NCI-H128 (cell line): ENCODE measurements around the gene ADSS2.

Experiments
- DNase-seq: peaks from one replicate; lab custom pipeline; 2025; ENCODE audit not compliant: unreplicated experiment; lab: John Stamatoyannopoulos, UW

ADSS2 gene

DNA sequence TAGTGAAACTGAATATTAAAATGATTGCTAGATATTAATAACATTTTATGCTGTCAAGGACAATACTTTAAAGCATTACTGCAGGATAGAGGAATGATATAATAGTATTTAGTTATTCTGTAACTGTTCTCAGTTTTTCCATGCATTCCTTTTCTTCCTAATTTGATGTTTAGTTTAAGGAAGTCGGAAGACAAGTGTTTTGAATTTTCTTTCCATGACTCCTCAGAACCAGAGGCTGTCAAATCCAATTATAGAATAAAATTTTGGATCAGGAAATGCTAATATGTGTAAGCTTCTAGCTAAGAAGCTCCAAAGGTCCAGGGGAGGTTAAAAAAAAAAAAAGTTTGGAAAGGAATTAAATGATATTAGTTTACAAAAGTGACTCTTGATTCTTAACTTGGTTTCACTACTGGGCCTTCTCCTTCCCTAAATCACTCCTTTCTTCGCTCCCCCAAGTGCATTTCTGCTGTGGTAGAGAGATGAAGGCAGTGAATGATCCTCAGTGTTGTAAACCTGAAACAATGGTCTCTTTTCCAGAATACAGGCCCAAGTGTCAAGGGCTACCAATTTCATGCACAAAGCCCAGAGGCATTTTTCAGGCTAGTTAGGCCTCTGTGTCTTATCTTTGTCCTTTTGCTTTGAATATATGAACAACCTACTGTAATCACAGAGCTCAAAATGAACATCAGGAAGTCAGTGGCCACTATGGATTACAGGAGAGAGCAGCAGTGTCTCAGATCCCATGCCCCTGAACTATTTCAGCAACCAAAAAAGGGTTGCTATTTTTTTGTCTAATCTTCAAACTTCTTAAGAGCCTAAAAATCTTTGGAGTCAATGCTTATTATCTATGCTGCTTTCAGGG is 6.2 kb downstream of the ADSS2 start:
- no peak for DNase-seq

DNA sequence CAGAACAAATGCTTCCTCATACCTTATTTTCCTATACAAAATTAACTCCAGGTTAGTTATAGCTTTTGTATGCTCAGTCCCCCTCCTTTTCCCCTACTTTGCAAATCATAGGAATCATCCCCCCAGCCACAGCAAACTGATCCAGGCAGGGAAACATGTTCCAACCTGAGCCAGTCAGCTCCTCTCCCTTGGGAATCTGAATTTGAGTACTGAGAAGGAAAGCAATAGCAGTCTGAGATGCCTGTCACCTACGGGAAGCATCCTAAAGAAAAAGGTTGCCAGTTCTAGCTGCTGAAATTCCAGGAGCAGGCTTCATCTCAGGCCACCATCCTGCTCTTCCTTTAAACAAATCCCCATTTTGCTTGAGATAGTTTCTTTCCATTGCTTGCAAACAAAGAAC is 6.9 kb downstream of the ADSS2 start:
- DNase-seq: no peak

DNA sequence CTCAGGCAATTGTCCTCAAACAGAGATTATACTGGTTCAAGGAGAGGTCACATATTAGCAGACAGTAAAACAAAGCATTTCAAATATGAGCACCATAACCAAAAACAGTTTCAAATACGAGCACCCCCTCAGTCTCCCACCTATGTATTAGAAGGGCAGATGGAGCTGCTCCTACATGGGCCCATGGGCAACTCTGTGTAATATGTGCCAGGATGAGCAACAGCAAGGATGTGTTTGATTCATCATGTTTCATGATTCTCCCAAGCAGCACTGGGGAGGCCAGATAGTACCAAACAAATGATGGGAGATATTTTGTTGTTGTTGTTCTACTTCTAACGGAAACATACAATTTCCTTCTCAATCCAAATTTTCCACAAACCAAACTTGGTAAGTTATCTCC is 8.9 kb downstream of the ADSS2 start:
- DNase-seq: no peak

DNA sequence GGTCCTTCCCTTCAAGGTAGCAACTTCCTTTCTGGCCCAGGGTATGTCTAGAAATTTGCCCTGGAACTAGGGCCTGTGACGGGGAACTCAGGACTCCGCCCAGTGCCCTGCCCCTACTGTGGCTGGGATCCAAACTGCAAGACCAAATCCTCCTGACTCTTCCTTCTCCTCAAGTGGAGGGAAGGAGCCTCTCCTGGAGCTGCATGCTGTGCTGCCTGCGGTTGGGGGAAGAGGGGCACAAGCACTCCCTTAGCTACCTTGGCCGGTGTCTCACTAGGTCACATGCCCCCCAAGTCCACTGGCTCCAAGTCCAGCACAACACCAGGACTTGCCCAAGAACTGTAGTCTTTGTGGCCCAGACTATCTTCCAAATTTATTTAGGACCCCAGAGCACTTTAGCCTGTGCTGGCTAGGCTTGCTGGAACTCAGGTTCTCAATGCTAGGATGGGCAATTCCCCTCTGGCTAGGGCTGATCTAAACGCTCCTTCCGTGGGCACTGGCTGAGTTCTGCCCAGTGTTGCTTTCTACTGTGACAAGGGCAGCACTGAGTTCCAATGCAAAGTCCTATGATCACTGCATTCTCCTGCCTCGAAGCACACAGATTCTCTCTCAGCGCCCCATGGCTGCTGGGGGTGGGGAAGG is 12.2 kb downstream of the ADSS2 start:
- DNase-seq: no peak

DNA sequence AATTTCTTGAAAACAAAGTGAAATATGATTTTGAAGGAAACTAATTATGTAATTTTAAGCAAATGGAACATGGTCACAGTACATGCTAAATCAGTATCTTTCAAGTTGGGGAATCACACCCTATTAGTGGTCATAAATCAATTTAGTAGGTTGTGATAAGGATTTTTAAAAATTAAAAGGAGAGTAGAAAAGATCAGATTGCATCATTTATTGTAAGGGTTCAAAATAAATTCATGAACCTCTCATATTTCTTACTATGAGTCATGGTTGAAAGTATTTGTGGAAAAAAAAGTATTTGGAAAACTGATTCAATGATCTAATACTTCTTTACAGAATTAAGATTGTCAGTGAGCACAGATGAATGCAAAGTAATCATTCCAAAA is 14.6 kb downstream of the ADSS2 start:
- DNase-seq: no peak

DNA sequence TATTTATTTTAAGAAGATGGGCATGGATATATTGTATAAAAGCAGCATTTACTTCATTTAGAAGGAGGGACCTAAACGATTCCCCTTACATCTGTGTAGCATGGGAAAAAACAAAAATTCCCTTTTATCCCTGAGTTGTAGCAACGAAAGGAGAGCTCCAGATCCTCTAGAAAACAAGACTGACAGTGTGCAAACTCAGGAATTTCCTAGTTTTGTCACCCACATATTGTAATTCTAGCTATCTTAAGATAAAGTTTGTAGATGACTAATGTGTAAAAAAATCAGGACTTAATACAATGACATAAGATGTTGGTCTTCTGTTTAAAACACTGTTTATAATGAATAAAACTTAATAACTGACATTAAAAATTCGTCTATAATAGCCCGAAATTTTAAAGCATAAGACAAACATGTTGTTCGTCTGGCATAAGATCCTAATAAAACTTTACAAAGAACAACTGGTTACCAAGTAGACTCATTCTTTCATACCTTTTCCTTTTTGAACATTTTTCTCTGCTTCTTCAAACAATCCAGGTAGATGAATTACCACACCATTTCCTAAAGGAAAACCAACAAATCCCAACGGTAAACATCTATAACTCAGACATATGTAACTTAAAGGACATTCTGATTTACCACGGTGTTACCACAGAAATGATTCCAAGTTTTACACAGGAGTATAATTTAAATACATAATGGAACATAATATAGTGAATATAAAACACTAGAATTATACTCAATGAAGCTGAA is 15.2 kb downstream of the ADSS2 start:
- DNase-seq: no peak

DNA sequence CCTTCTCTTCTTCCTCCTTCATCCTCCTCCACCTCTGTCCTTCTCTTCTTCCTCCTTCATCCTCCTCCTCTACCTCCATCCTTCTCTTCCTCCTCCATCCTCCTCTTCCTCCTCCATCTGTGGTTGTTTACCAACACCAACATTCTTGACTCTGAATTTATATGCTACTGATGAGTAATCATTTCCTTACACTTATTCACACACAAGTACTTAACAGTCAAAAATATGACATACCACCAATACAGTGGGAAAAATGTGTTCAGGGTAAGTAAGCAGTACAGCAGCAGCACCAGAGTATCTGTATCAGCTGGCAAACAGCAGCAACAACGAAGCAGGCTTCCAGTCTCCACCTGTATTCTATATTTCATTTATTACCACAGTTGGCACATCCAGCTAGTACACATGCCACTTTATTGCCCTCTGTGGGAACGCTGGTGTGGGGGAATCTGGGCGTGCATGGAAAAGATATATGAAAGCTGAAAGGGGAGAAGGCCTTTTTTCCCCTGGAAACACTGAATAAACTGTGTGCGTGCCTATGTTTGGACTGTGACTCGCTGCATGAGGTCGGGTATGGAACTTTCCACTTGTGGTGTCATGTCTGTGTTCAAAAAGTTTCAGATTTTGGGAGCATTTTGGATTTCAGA is 16.0 kb downstream of the ADSS2 start:
- no peak for DNase-seq

DNA sequence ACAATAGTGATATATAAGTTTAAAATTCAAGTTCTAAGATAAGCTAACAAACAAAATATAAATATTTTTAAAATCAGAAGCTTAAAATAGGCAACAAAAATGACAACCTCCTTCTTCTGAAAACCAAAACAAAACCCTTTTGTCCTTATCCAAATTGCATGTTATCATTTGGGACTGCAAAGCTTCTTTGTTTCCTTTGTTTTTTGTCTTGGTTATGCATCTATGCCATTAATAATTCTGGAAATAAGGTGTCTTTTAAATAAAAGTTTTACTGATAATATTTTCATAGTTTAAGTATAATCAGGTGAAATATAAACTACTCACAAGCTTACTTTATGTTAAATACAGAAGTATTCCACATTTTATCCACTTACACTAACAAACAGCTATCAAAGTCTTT is 20.5 kb downstream of the ADSS2 start:
- no peak for DNase-seq

DNA sequence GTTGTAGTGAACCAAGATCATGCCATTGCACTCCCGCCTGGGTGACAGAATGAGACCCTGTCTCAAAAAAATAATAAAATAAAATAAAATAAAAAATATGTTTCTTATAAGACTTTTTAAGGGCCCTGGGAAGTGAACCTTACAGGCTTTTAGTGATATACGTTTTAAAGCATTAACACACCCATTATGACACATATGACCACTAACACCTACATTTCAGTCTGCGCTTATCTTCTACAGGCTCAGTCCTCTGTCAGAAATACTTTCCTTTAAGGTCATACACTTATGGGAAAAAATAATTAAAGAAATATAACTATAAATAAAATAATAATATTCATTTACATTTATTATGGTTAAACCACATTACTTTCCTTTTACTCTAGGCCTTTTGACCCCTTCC is 21.9 kb downstream of the ADSS2 start:
- DNase-seq: no peak

DNA sequence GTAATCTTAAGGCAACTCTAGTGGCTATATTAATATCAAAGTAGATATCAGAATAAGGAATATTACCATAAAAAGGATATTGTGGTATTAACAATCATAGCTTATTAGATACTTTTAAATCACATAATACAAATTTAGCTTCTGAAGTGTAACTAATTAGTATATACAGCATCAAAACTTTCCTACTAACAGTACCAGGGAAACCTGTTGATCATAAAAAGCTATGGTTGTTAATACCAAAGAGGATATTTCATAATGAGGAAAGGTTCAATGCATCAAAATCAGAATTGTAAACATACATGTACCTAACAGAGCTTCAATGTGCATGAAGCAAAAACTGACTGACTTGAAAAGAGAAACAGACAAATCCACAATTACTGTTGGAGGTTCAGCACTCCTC is 24.1 kb downstream of the ADSS2 start:
- no peak for DNase-seq

DNA sequence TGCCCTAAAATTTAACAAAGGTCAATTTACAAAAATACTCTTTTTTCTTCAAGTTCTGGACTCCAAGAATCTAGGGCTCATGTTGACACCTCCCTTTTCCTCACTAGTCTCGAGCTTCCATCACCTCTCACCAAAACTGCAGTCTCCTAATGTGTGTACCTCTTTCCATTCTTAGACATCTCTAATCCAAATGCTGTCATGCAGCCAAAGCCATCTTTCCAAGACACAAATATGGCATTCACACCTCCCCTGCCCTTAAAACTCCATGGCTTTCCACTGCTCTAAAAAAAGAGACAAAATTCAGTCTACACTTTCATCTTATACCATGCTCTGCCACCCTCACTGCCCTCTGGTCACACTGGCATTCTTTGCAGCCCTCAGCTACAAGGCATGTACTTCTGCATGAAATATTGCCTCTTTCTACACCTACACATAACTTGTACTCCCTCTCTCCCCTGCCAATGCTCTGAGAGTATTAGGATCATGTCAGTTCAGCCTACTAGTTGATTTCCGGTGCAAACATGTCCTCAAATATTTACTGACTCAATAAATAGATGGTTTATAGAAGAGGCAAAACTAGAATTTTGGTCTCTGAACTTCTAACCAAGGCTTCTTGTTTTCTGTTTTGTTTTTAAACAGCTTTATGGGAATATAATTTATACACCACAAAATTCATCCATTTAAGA is 26.9 kb downstream of the ADSS2 start:
- no peak for DNase-seq

DNA sequence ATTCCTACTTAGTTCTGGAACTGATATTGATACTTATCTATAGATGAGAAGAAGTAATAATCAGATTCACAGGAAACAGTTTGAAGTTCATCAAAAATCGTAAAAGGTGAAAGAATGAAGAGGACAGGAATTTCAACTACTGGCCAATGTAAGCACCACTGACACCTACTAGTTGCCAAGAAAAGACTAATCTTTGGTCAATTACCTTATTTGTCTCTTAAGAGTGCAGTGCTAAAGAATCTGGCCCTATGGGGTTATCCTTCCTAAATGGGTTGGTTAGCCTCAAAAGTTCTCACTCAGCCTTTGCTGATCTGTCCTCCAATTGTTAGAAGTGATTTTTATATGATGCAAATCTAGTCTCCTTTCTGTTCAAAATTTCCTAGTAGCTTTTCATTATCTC is 29.5 kb downstream of the ADSS2 start:
- DNase-seq: no peak

DNA sequence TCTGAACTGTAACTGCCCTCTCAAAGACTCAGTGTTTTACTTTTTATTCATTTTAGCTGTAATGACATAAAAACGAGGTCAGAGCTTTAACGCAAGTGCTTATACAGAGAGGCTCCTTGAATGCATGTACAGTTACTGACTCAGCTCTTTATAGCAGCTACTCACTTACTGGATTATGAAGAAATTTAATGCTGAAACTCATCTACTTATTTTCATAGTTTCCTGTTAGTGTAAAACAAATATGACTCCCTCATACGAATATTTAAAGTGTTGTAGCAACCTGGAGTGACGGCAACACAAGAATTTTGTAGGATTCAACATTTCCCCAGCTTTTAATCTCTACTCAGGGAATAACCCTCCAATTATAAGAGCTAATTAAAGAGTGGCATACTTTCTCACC is 32.7 kb downstream of the ADSS2 start:
- no peak for DNase-seq

DNA sequence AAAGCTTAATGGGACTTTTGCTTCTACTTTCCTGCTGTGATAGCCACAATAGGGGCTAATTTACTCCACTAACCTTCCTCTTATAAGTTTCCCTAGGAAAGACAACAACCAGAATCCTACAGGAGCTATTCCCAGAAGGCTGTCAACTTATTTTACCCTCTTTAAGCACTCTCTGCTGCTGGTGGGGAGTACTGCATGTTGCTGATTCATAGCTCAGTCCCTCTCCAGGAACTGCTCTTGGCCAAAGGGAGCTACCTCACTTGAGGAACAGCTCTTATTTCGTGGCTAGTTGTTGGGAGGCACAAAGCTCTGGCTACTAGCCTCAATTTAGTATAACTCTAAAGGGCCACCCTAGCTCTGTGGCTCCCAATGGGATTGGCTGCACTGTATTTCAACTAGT is 37.2 kb downstream of the ADSS2 start:
- no peak for DNase-seq

DNA sequence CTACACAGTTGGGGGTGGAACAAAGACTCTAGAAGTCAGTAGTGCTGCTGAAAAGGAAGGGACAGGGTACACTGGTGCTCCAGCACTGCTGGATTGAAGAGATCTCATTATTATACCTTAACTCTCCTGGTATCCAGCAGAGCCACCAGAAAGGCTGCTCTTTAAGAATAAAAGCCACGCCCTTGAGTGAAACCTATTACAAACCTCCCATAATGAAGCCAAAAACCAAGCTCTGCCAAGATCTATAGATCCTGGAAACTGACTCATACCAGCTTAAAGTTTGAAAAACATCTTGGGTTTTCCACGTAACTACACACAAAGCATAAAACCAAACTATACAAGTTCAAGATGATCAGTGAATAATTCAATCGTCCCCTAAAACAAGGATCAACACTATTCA is 38.0 kb downstream of the ADSS2 start:
- DNase-seq: no peak

DNA sequence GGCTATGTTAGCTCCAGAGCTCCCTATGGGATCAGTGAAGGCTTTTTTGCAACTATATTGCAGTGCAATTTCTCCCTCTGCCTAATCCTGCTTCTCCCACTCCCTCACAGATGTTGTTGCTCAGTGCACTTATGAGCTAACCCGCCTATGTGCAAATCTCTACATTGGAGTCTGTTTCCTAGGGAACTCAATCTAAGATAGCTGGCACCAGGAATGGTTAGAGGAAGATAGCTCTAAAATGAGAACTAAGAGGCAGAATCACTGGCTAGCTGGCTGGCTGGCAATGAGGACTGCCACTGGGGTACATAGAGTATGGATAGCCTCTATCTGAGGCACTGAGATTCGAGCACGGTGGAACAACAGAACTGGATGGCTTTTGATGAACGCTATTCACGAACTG is 39.5 kb downstream of the ADSS2 start:
- DNase-seq: no peak

DNA sequence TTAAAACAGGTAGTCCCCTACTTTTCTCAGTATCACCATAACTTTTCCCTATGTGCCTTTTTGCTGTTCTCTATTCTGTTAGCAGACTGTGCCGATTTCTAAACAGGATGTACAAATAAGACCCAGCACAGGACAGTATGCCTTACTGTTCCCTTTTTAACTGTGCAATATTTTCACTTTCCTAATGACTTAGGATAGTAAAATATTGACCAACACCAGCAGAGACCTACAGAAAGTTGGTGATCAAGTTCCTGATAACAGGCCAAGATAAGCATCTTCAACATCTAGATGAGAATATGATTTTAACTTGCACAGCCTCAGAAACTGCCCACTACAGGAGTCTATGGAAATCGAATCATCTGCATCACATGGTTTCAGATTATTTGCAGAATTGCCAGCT is 42.0 kb downstream of the ADSS2 start:
- DNase-seq: no peak

DNA sequence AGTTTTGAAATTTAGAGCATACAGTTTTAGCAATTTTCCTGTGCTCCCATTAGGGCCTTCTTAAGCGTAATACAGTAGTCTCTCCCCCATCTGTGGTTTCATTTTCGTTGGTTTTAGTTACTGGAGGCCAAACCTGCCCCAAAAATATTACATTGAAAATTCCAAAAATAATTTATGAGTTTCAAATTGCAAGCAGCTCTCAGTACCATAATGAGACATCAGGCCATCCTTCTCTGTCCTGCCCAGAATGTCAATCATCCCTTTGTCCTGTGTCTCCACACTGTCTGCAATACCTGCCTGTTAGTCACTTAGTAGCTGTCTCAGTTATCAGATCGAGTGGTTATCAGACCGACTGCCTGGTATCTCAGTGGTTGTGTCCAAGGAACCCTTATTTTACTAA is 45.4 kb downstream of the ADSS2 start:
- DNase-seq: no peak

DNA sequence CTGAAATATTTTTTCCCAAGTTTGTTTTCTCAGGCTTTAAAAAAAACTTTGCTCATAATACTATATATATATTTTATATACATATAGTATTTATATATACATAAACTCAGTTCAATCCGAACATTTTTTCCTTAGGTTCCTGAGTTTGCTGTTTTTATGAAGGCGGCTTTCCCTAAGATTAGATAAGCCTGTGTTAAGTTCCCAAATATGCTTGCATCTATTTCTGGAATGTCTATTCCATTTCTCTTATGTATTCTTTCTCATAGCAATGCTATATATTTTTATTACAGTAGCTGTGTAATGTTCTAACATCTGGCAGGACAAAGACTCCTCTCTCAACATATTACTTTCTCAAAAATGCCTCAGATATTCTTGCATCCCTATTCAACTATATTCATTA is 45.9 kb downstream of the ADSS2 start:
- no peak for DNase-seq

DNA sequence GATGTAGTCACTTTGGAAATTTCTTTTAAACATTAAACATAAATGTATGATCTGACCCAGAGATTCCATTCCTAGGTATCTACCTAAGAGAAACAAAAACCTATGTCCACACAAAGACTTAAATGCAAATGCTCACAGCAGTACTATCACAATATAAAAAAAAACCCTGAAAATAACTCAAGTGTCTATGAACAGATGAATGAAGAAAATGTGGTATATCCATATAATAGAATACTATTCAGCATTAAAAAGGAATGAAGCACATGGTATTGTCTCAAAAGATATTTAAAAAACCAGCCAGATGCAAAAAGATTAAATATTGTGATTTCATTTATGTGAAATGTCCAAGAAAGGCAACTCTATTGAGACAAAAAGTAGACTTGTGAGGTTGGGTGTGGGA is 48.3 kb downstream of the ADSS2 start:
- no peak for DNase-seq

DNA sequence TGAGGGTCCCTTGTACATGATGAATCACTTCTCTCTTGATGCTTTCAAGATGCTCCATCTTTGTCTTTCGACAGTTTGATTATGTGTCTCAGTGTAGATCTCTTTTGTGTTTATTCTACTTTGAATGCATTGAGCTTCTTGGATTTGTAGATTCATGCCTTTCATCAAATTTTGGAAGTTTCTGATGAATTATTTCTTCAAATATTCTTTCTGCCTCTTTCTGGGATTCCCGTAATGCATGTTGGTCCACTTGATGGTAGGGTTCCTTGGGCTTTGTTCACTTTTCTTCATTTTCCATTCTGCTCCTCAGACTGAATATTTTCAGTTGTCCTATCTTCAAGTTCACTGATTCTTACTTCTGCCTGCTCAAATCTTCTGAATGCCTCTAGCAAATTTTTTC is 50.7 kb downstream of the ADSS2 start:
- no peak for DNase-seq
